GM18505 (cell line): ENCODE results near the gene FMO5.
"Not testable (repeated sequence)": the region's sequence is repeated elsewhere in the genome, so short reads cannot be mapped to it uniquely, and the experiment has no call there.

Source experiments
- ATAC-seq: cut with Tn5 transposase; IDR thresholded peaks from one replicate; pipeline ENCODE4 v1.9.1; 2021; ENCODE audit not compliant: unreplicated experiment
- POLR2A ChIP-seq: IDR thresholded peaks from 4 replicates; pipeline ENCODE4 v1.6.1; 2011; ENCODE audit warnings: borderline replicate concordance; ENCODE audit not compliant: insufficient read depth, insufficient read length; ENCODE audit errors: extremely low read depth

FMO5 gene

GRCh38 chr1:147236448-147236847 lies 11.3 kb upstream of the FMO5 start:
- no peak for ATAC-seq
- TF ChIP-seq POLR2A = no peak

- no peak for TF ChIP-seq POLR2A
- no peak for ATAC-seq
Measured at GRCh38 chr1:147235822-147236221, 10.7 kb upstream of the FMO5 start.

GRCh38 chr1:147233903-147234302 lies 8.8 kb upstream of the FMO5 start:
- not testable (repeated sequence) for ATAC-seq

- not testable (repeated sequence) for ATAC-seq
Measured at GRCh38 chr1:147231032-147231431, 5.9 kb upstream of the FMO5 start.

GRCh38 chr1:147223740-147224615 lies 1.2 kb downstream of the FMO5 start:
- no peak for ATAC-seq
- TF ChIP-seq POLR2A = no peak

- ATAC-seq = no peak
- TF ChIP-seq POLR2A = no peak
Measured at GRCh38 chr1:147218606-147219005, 6.5 kb downstream of the FMO5 start.

GRCh38 chr1:147217141-147217540 lies 8.0 kb downstream of the FMO5 start:
- no peak for ATAC-seq
- TF ChIP-seq POLR2A = no peak

GRCh38 chr1:147216124-147216523 lies 9.0 kb downstream of the FMO5 start:
- no peak for TF ChIP-seq POLR2A
- no peak for ATAC-seq

GRCh38 chr1:147215540-147215916 lies 9.6 kb downstream of the FMO5 start:
- TF ChIP-seq POLR2A = no peak
- no peak for ATAC-seq

GRCh38 chr1:147214842-147215539 lies 10.1 kb downstream of the FMO5 start:
- ATAC-seq = no peak
- no peak for TF ChIP-seq POLR2A

GRCh38 chr1:147214325-147214724 lies 10.8 kb downstream of the FMO5 start:
- no peak for TF ChIP-seq POLR2A
- ATAC-seq = no peak

- ATAC-seq = no peak
- no peak for TF ChIP-seq POLR2A
Measured at GRCh38 chr1:147213271-147213670, 11.9 kb downstream of the FMO5 start.

- ATAC-seq = no peak
- TF ChIP-seq POLR2A = no peak
Measured at GRCh38 chr1:147211577-147211976, 13.6 kb downstream of the FMO5 start.

- TF ChIP-seq POLR2A = no peak
Measured at GRCh38 chr1:147210987-147211386, 14.2 kb downstream of the FMO5 start.

More at GRCh38 chr1:147210987-147211386, 14.2 kb downstream of the FMO5 start:
- no peak for ATAC-seq
